Gastroesophageal sphincter (tissue), 3 donors: ENCODE measurements around the gene CENPL.
"Not testable (repeated sequence)": the region's sequence is repeated elsewhere in the genome, so short reads cannot be mapped to it uniquely, and the experiment has no call there.

Experiments used
- CTCF ChIP-seq, 4 experiments: fragments of 200-600 bp in 2 of 4; fragments of 450-650 bp in 2 of 4; sonication (generic) in 1 of 4; IDR thresholded peaks; one replicate each; pipeline ENCODE4 v1.5.1; 2017 to 2019; ENCODE audit warnings: antibody characterized with exemption in 4 of 4, mild to moderate bottlenecking in 2 of 4, moderate library complexity in 2 of 4
- EP300 ChIP-seq: sonication (generic); formaldehyde crosslinking; IDR thresholded peaks from one replicate; pipeline ENCODE4 v1.6.1; 2017; ENCODE audit warnings: antibody characterized with exemption, mild to moderate bottlenecking
- POLR2A ChIP-seq, 2 donors: fragments of 450-650 bp; IDR thresholded peaks; one replicate each; pipeline ENCODE4 v1.6.1; 2017; ENCODE audit warnings: antibody characterized with exemption in 2 of 2, mild to moderate bottlenecking in 2 of 2, moderate library complexity in 1 of 2
- POLR2AphosphoS5 ChIP-seq: sonication (generic); formaldehyde crosslinking; IDR thresholded peaks from one replicate; pipeline ENCODE4 v1.6.1; 2017; ENCODE audit warnings: antibody characterized with exemption

DNA sequence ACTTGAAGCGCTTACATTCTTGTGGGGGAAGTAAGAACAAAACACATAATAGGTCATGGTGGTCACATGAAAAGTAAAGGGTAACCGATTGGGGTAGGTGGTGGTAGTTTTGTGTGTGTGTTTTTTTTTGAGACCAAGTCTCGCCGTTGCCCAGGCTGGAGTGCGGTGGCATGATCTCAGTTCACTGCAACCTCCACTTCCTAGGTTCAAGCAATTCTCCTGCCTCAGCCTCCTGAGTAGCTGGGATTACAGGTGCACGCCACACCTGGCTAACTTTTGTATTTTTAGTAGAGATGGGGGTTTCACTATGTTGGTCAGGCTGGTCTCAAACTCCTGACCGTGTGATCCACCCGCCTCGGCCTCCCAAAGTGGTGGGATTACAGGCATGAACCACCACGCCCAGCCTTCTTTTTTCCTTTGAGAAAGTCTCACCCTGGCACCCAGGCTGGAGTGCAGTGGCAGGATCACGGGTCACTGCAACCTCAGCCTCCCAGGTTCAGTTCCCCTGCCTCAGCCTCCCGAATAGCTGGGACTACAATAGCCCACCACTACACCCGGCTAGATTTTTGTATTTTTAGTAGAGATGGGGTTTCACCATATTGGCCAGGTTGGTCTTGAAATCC lies 37.6 kb upstream of the CENPL start:
- TF ChIP-seq POLR2A (IDR thresholded peaks at IDR 0.05); CTCF (IDR thresholded peaks at IDR 0.05); POLR2AphosphoS5; EP300: not testable (repeated sequence)
